HL-60 (cell line): ENCODE results near the gene MALSU1.

Experiments used
- CTCF ChIP-seq: IDR thresholded peaks from one replicate; pipeline ENCODE4 v1.5.1; 2011; ENCODE audit warnings: low read length, control low read depth, inconsistent platforms; ENCODE audit not compliant: insufficient read depth
- POLR2AphosphoS5 ChIP-seq: IDR thresholded peaks from 2 replicates; pipeline ENCODE4 v1.6.1; 2012; ENCODE audit warnings: low read depth

- no peak for TF ChIP-seq CTCF
- no peak for TF ChIP-seq POLR2AphosphoS5
These were observed 46.5 kb downstream of the MALSU1 start for GRCh38 chr7:23345601-23346000.
